VCaP (cell line): Measurements from ENCODE around the gene ROBO2.

Experiments
- H3K27ac ChIP-seq: fragments of 450-650 bp; 2 replicates; pipeline ENCODE4 v1.5.1; 2017
- CTCF ChIP-seq: fragments of 450-650 bp; conservative IDR thresholded peaks from 2 replicates; pipeline ENCODE4 v1.5.1; 2017; ENCODE audit warnings: mild to moderate bottlenecking, moderate library complexity

The ROBO2 gene

GRCh38 chr3:77102951-77103769 is 63.3 kb downstream of the ROBO2 start:
- no peak overlapping the region for H3K27ac ChIP-seq
- TF ChIP-seq CTCF, result no peak

- TF ChIP-seq CTCF, result no peak
- H3K27ac ChIP-seq, result no peak overlapping the region
These were observed 82.8 kb downstream of the ROBO2 start for GRCh38 chr3:77122652-77123051.

GRCh38 chr3:77125966-77126365 is 86.1 kb downstream of the ROBO2 start:
- H3K27ac ChIP-seq, result no peak overlapping the region
- no peak for TF ChIP-seq CTCF

GRCh38 chr3:77134769-77135168 is 94.9 kb downstream of the ROBO2 start:
- no peak overlapping the region for H3K27ac ChIP-seq
- TF ChIP-seq CTCF, result no peak

GRCh38 chr3:77137559-77137958 is 97.7 kb downstream of the ROBO2 start:
- no peak overlapping the region for H3K27ac ChIP-seq
- TF ChIP-seq CTCF, result no peak

GRCh38 chr3:77139624-77140023 is 99.7 kb downstream of the ROBO2 start:
- no peak for TF ChIP-seq CTCF
- no peak overlapping the region for H3K27ac ChIP-seq

- H3K27ac ChIP-seq, result no peak overlapping the region
- TF ChIP-seq CTCF, result no peak
These were observed 101.5 kb downstream of the ROBO2 start for GRCh38 chr3:77141423-77141822.
